Measurements from ENCODE around the gene CHTOP.
"Not testable (repeated sequence)": the region's sequence is repeated elsewhere in the genome, so short reads cannot be mapped to it uniquely, and the experiment has no call there.

The CHTOP gene

DNA sequence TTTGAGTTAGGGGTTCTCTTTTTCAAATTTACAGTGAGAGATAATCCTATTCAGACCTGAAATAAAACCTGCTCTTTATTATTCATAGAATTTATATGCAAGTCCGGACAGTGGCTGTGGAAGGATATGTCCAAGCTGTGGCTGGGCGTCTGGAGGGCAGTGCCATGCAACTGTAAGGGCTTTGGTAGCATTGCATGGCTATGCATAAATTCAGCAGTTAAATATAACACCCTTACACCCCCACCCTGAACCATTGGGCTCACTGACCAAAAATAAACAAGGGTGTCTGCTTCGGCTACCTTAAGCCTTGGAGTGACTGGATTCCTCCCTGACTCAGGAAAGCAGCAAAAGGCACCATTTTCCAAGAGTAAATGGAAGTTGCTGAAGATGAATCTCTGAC lies 5.4 kb downstream of the CHTOP start:
- TF ChIP-seq, protein P1, sequence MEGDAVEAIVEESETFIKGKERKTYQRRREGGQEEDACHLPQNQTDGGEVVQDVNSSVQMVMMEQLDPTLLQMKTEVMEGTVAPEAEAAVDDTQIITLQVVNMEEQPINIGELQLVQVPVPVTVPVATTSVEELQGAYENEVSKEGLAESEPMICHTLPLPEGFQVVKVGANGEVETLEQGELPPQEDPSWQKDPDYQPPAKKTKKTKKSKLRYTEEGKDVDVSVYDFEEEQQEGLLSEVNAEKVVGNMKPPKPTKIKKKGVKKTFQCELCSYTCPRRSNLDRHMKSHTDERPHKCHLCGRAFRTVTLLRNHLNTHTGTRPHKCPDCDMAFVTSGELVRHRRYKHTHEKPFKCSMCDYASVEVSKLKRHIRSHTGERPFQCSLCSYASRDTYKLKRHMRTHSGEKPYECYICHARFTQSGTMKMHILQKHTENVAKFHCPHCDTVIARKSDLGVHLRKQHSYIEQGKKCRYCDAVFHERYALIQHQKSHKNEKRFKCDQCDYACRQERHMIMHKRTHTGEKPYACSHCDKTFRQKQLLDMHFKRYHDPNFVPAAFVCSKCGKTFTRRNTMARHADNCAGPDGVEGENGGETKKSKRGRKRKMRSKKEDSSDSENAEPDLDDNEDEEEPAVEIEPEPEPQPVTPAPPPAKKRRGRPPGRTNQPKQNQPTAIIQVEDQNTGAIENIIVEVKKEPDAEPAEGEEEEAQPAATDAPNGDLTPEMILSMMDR (conservative IDR thresholded peaks at IDR 0.05; ENCODE audit: low read depth, low read length) = no peak
- DNase-seq (ENCODE audit: low read depth) = no peak
- no peak overlapping the region for H3K4me3 ChIP-seq (ENCODE audit: low read depth, low read length)

DNA sequence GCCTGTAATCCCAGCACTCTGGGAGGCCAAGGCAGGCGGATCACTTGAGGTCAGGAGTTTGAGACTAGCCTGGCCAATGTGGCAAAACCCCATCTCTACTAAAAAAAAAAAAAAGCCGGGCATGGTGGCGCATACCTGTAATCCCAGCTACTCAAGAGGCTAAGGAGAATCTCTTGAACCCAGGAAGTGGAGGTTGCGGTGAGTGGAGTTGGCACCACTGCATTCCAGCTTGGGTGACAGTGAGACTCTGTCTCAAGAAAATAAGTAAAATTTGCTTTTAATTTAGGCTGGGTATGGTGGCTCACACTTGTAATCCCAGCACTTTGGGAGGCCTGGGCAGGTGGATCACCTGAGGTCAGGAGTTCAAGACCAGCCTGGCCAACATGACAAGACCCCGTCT lies 6.3 kb downstream of the CHTOP start:
- H3K4me3 ChIP-seq (ENCODE audit: low read depth, low read length); DNase-seq (ENCODE audit: low read depth): not testable (repeated sequence)

DNA sequence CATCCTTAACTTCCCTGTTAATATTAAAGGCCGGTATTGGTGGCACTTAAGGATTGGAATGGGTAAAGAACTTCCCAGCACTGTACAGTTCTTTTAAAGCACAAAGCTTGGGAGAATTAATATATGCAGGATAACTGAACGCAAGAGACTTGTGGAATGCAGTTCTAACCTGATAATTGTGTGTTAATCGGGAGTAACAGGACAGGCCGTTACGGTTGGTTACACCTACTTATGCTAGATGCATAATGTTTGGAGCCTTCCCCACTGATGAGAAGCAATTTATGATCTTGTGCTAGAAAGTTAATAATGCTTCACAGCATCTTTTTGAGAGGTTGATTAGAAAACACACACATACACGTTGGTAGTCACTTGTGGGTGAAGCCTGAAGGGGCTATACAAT lies 7.0 kb downstream of the CHTOP start:
- TF ChIP-seq, protein P1 (conservative IDR thresholded peaks at IDR 0.05; ENCODE audit: low read depth, low read length) = no peak
- H3K4me3 ChIP-seq (ENCODE audit: low read depth, low read length) = no peak overlapping the region
- no peak for DNase-seq (ENCODE audit: low read depth)

DNA sequence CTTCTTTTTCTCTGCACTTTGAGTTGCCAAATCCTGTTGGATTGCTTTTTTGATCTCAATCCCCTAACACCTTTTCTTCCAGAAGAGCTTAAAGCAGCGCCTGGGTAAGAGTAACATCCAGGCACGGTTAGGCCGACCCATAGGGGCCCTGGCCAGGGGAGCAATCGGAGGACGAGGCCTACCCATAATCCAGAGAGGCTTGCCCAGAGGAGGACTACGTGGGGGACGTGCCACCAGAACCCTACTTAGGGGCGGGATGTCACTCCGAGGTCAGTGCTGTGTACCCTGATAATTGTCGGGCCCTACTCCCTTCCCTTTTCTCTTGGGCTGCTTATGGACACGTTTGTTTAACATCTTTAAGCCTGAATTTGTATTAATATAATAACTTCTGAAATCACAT lies 8.3 kb downstream of the CHTOP start:
- TF ChIP-seq, protein P1 (conservative IDR thresholded peaks at IDR 0.05; ENCODE audit: low read depth, low read length) = no peak
- DNase-seq (ENCODE audit: low read depth) = no peak
- no peak overlapping the region for H3K4me3 ChIP-seq (ENCODE audit: low read depth, low read length)

DNA sequence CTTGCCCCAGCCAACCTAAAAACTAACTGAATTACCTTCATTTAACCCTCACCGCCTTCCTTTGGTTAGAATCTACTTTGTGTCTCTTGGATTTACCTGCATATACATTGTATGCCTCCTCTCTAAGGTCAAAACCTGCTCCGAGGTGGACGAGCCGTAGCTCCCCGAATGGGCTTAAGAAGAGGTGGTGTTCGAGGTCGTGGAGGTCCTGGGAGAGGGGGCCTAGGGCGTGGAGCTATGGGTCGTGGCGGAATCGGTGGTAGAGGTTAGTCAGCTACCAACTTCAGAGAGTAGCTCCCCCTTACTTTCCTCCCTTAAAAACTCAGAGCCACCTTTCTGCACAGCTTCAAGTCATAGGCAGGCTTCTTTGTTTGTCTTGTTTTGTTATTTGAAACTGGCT lies 9.2 kb downstream of the CHTOP start:
- no peak for DNase-seq (ENCODE audit: low read depth)
- TF ChIP-seq, protein P1 (conservative IDR thresholded peaks at IDR 0.05; ENCODE audit: low read depth, low read length) = no peak

DNA sequence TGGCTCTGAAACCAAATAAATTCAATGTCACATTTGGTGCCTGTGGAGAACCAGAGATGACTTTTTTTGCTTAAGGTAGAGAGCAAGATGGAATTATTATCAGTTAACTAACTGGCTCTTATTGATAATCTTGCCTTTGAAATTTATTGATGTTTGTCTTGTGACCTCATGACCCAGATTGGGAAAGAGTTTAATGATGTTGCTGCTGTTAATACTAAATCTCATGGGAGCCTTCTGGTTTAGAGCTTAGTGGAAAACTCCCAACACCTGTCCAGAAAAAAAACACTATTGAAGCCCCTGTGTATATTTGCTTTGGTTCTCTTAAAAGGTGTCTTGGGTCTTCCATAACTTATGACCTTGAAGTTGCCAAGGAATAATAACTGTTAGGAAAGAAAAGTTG lies 9.9 kb downstream of the CHTOP start:
- TF ChIP-seq, protein P1 (conservative IDR thresholded peaks at IDR 0.05; ENCODE audit: low read depth, low read length) = no peak
- no peak for DNase-seq (ENCODE audit: low read depth)
- no peak overlapping the region for H3K4me3 ChIP-seq (ENCODE audit: low read depth, low read length)

More for the DNA sequence above, 9.2 kb downstream of the CHTOP start:
- H3K4me3 ChIP-seq (ENCODE audit: low read depth, low read length) = no peak overlapping the region

DNA sequence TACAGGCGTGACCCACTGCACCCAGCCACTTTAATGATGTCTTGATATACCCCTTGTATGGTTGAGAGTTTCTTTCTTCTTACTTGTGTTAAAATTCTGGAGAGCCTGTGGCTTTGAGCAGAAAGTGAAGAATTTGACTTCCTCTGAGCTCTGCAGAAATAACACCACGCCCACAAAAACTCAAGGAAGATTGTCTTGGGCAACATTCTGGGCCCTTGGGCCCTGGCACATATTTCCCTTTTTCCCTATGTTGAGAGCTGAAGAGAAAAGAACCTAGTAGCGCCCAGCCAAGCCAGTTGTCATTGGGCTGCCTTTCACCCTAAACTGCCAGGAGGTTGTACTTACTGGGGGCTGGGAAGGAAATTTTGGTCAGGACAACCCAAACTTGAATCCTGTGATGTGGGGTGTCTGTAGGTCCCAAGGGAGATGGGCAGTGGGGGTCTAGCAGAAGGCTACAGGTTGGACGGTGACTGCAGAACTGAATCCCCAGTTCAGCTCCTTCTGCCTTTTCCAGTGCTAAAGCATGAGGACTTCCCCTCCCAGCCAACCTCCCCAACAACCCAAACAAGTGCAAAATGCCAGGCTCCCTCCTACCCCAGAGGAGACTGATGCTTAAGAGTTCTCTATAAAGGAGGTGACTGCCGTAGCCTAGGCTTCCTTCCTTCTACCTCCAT lies 12.9 kb downstream of the CHTOP start:
- no peak overlapping the region for H3K4me3 ChIP-seq (ENCODE audit: low read depth, low read length)
- TF ChIP-seq, protein P1 (conservative IDR thresholded peaks at IDR 0.05; ENCODE audit: low read depth, low read length) = no peak

More for the DNA sequence above, 12.9 kb downstream of the CHTOP start:
- no peak for DNase-seq (ENCODE audit: low read depth)
